RWPE1 (cell line): ENCODE data around the gene P4HA2.
A peak's percentile ranks its signal among the peaks of the same experiment; 100 is the strongest.

Experiments used
- CTCF ChIA-PET: fragments of 350-600 bp; sonication (Branson Sonifier 250); formaldehyde crosslinking; extraction: SDS; loops from one replicate; lab custom pipeline; 2021; lab: Yijun Ruan, JAX
- POLR2A ChIA-PET: fragments of 400-600 bp; formaldehyde crosslinking; extraction: SDS; loops from one replicate; lab custom pipeline; 2020; ENCODE audit warnings: antibody characterized with exemption; ENCODE audit not compliant: low non-redundant PET; lab: Yijun Ruan, JAX
- DNase-seq: peaks from one replicate; pipeline ENCODE4 v3.0.0; 2012; ENCODE audit warnings: low spot score
- H3K27ac ChIP-seq: fragments of 450-650 bp; 2 replicates; pipeline ENCODE4 v1.5.1; 2017
- CTCF ChIP-seq: fragments of 450-650 bp; conservative IDR thresholded peaks from 2 replicates; pipeline ENCODE4 v1.5.1; 2017; ENCODE audit warnings: low read depth, mild to moderate bottlenecking

The P4HA2 gene

GRCh38 chr5:132203464-132203818, 24.2 kb downstream of the P4HA2 start:
- no peak for TF ChIP-seq CTCF
- ChIA-PET CTCF (interaction anchor here (0.5 to 2.0 kb wide), 3 partner anchors 14 to 35 kb away, joined by 4 to 6 read pairs (median 5); no protein-coding TSS in a partner anchor), POLR2A (no interaction called here)
- no peak for DNase-seq
- no peak overlapping the region for H3K27ac ChIP-seq

- POLR2A ChIA-PET: no interaction called here
- H3K27ac ChIP-seq: no peak overlapping the region
- DNase-seq: no peak
- TF ChIP-seq CTCF: no peak
- CTCF ChIA-PET: interaction anchor here (0.7 to 2.0 kb wide), 3 partner anchors 13 to 108 kb away, joined by 3 to 5 read pairs (median 3); no protein-coding TSS in a partner anchor
These were observed 24.8 kb downstream of the P4HA2 start for GRCh38 chr5:132202711-132203463.

GRCh38 chr5:132199116-132199680, 28.5 kb downstream of the P4HA2 start:
- 0 out of 2 replicates have a peak overlapping the region, but pooled peaks have one; percentile 0 for H3K27ac ChIP-seq
- ChIA-PET POLR2A (no interaction called here), CTCF (interaction anchor here (1.1 kb wide), 1 partner anchor 19 kb away, joined by 4 read pairs; no protein-coding TSS in a partner anchor)
- no peak for TF ChIP-seq CTCF
- no peak for DNase-seq

- DNase-seq: no peak
- TF ChIP-seq CTCF: no peak
- H3K27ac ChIP-seq: no peak overlapping the region
- ChIA-PET POLR2A (no interaction called here), CTCF (no interaction called here)
These were observed 29.1 kb downstream of the P4HA2 start for GRCh38 chr5:132198571-132198970.

- TF ChIP-seq CTCF: no peak
- CTCF ChIA-PET: interaction anchor here (0.7 kb wide), 2 partner anchors 60 to 118 kb away, joined by 4 to 5 read pairs; no protein-coding TSS in a partner anchor
- POLR2A ChIA-PET: no interaction called here
- no peak for DNase-seq
- H3K27ac ChIP-seq: no peak overlapping the region
These were observed 31.9 kb downstream of the P4HA2 start for GRCh38 chr5:132195727-132196126.

GRCh38 chr5:132193165-132193694, 34.4 kb downstream of the P4HA2 start:
- TF ChIP-seq CTCF: no peak
- DNase-seq: no peak

More at GRCh38 chr5:132193165-132193694, 34.4 kb downstream of the P4HA2 start:
- CTCF ChIA-PET: interaction anchor here (0.9 kb wide), 1 partner anchor 14 kb away, joined by 3 read pairs; no protein-coding TSS in a partner anchor
- H3K27ac ChIP-seq: no peak overlapping the region
- POLR2A ChIA-PET: no interaction called here
